Gastroesophageal sphincter (tissue), 3 donors: ENCODE measurements around the gene MMP25.

Source experiments
- CTCF ChIP-seq, 4 experiments: fragments of 200-600 bp in 2 of 4; fragments of 450-650 bp in 2 of 4; sonication (generic) in 1 of 4; IDR thresholded peaks; one replicate each; pipeline ENCODE4 v1.5.1; 2017 to 2019; ENCODE audit warnings: antibody characterized with exemption in 4 of 4, mild to moderate bottlenecking in 2 of 4, moderate library complexity in 2 of 4
- POLR2A ChIP-seq, 2 donors: fragments of 450-650 bp; IDR thresholded peaks; one replicate each; pipeline ENCODE4 v1.6.1; 2017; ENCODE audit warnings: antibody characterized with exemption in 2 of 2, mild to moderate bottlenecking in 2 of 2, moderate library complexity in 1 of 2
- POLR2AphosphoS5 ChIP-seq: sonication (generic); formaldehyde crosslinking; IDR thresholded peaks from one replicate; pipeline ENCODE4 v1.6.1; 2017; ENCODE audit warnings: antibody characterized with exemption

GRCh38 chr16:3086596-3087242, 40.4 kb downstream of the MMP25 start:
- no peak for TF ChIP-seq POLR2A (IDR thresholded peaks at IDR 0.05)
- TF ChIP-seq CTCF (IDR thresholded peaks at IDR 0.05), result no peak
- TF ChIP-seq POLR2AphosphoS5, result no peak
